Kidney (tissue), 14 donors: Measurements from ENCODE around the gene PFKP. TPM values are rescaled to one million over a fixed set of nuclear protein-coding genes. Genes with fewer than 3 reads are reported as not detected.

Source experiments
- DNase-seq, 5 donors: peaks; one replicate each; pipeline ENCODE4 v3.0.0-alpha.2; 2013 to 2020
- FAIRE-seq: peaks from 2 replicates; lab custom pipeline; 2012; peaks lifted over from hg19 to GRCh38; lab: Jason Lieb, UNC
- H3K27ac ChIP-seq, 2 donors: one replicate each; pipeline ENCODE4 v1.7.0; 2013; ENCODE audit warnings: low read depth in 2 of 2, low read length in 2 of 2, inconsistent platforms in 1 of 2
- H3K27me3 ChIP-seq: one replicate; pipeline ENCODE4 v1.7.1; 2013; ENCODE audit warnings: low read length, inconsistent platforms; ENCODE audit not compliant: control insufficient read depth, insufficient read depth
- H3K36me3 ChIP-seq, 3 donors: one replicate each; pipeline versions ENCODE4 v1.7.0 to v1.7.1; 2013; ENCODE audit warnings: low read length in 3 of 3, control low read depth in 1 of 3, inconsistent platforms in 1 of 3; ENCODE audit not compliant: insufficient read depth in 3 of 3, control insufficient read depth in 2 of 3
- H3K4me1 ChIP-seq, 3 donors: one replicate each; pipeline versions ENCODE4 v1.7.0 to v1.7.1; 2013; ENCODE audit warnings: low read length in 3 of 3, inconsistent platforms in 1 of 3, low read depth in 1 of 3; ENCODE audit not compliant: control insufficient read depth in 2 of 3, insufficient read depth in 2 of 3
- H3K4me3 ChIP-seq, 3 donors: one replicate each; pipeline versions ENCODE4 v1.7.0 to v1.8.1; 2013; ENCODE audit warnings: low read length in 3 of 3, control low read depth in 1 of 3, inconsistent platforms in 1 of 3
- H3K9ac ChIP-seq, 3 donors: one replicate each; pipeline versions ENCODE4 v1.7.0 to v1.7.1; 2013; ENCODE audit warnings: low read length in 3 of 3, control low read depth in 1 of 3, inconsistent platforms in 1 of 3
- H3K9me3 ChIP-seq, 3 donors: one replicate each; pipeline versions ENCODE4 v1.7.0 to v1.7.1; 2013; ENCODE audit warnings: low read length in 3 of 3, control low read depth in 1 of 3, inconsistent platforms in 1 of 3; ENCODE audit not compliant: control insufficient read depth in 2 of 3, insufficient read depth in 1 of 3
- CTCF ChIP-seq: IDR thresholded peaks from 3 replicates; pipeline ENCODE4 v1.5.1; 2012; ENCODE audit warnings: mild to moderate bottlenecking, moderate library complexity, borderline replicate concordance; ENCODE audit not compliant: insufficient read depth; ENCODE audit errors: extremely low read depth
- intact Hi-C: fragments of 100-400 bp; cut with DNase I; formaldehyde crosslinking; loops from one replicate; pipeline ENCODE4 v1.11.1; 2022
- polyA plus RNA-seq: library from polyadenylated mRNA; stranded (reverse); fragments of 350-450 nt; fragmentation: Illumina TruSeq; extraction: RNeasy Lipid Tissue Mini Kit (QIAGEN cat#74804); gene quantifications from one replicate; pipeline ENCODE4 v1.2.3, GENCODE V29; 2014; ENCODE audit warnings: low read depth, low replicate concordance; ENCODE audit not compliant: insufficient read depth
- total RNA-seq: library from RNA; stranded (reverse); fragmentation: NEBNext Ultra II Directional; extraction: Animal tissue kit (Norgen Biotek cat#: 25700); gene quantifications from one replicate; pipeline ENCODE4 v1.2.1, GENCODE V29; 2021
- donor health status: control.
- donor health status: control.
- donor health status: control.
- donor health status: control.
- donor health status: control.
- donor health status: DM: yes; HTN: yes; CAD: no.
- donor health status: Normal renal cell carcinoma (clear cell type).

Gene PFKP
- total and polyA plus RNA-seq, 2 donors from 2014 or later, result 51.2 to 139 TPM

GRCh38 chr10:3068201-3068967, 1.0 kb downstream of the PFKP start:
- intact Hi-C loops, result no loop called here
- H3K27me3 ChIP-seq, result no peaks in the 10 kb centered on the region
- DNase-seq (peak; percentile 66 to 86 (median 78)), FAIRE-seq (no peak)
- peak overlapping the region in 2 of 3 donors; percentile 41 to 81 for H3K9ac ChIP-seq
- no peaks in the 10 kb centered on the region for H3K9me3 ChIP-seq
- H3K36me3 ChIP-seq, result peaks cover 0 to 3% (median 0%) of the 10 kb centered on the region in 3 donors
- peak overlapping the region; percentile 34 to 76 (median 73) for H3K4me3 ChIP-seq
- H3K4me1 ChIP-seq, result peaks cover 0 to 6% (median 2%) of the 10 kb centered on the region in 3 donors
- peak overlapping the region; percentile 72 to 82 for H3K27ac ChIP-seq
- TF ChIP-seq CTCF, result no peak

DNA sequence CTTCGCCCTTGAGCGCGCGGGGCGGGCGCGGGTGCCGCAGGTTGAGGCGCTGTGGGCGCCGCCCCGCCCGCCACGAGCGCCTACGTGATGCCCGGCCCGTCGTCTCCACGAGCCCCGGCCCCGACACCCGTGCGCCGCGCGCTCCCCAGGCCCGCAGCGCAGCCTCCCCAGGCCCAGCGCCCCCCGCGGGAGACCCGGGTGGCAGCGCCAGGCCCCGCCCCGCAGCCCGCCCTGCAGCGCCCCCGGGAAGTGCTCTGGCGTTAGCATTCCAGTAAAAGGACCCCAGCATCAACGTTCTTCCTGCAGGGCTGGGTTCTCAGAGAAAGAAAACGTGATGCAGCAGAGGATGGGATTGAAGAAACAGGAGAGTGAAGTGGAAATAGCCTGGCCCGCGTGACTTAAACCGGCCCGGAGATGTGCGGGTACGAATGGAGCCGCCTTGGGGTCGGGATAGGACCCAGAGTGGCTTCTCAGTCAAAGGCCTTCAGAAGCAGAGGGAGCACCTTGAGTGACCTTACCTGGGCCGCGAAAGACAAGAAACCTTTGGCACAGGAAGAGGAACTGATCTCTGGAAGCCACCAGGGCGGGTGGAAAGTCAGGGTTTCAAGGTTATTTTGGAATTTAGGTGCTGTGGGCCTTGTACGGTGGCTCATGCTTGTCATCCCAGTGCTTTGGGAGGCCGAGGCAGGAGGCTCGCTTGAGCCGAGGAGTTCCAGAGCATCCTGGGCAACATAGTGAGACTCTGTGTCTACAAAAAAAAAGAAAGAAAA, 1.8 kb downstream of the PFKP start:
- H3K9me3 ChIP-seq, result no peaks in the 10 kb centered on the region
- H3K9ac ChIP-seq, result peak overlapping the region in 2 of 3 donors; percentile 41 to 81
- H3K36me3 ChIP-seq, result peaks cover 0 to 3% (median 0%) of the 10 kb centered on the region in 3 donors
- FAIRE-seq (no peak), DNase-seq (peak in 4 of 5 donors; percentile 61 to 78 (median 70))
- peaks cover 0 to 6% (median 2%) of the 10 kb centered on the region in 3 donors for H3K4me1 ChIP-seq
- intact Hi-C loops, result no loop called here
- peak; percentile 9 for TF ChIP-seq CTCF
- H3K27ac ChIP-seq, result peak overlapping the region; percentile 72 to 82
- H3K4me3 ChIP-seq, result peak overlapping the region; percentile 41 to 76 (median 73)
- no peaks in the 10 kb centered on the region for H3K27me3 ChIP-seq

GRCh38 chr10:3069876-3070275, 2.5 kb downstream of the PFKP start:
- H3K9me3 ChIP-seq, result no peaks in the 10 kb centered on the region
- FAIRE-seq, result no peak
- peaks cover 0 to 6% (median 2%) of the 10 kb centered on the region in 3 donors for H3K4me1 ChIP-seq
- no peak overlapping the region for H3K27ac ChIP-seq
- peak overlapping the region in 1 of 3 donors; percentile 70 for H3K9ac ChIP-seq
- no peak for DNase-seq
- intact Hi-C loops, result no loop called here
- no peaks in the 10 kb centered on the region for H3K27me3 ChIP-seq
- TF ChIP-seq CTCF, result no peak
- peaks cover 0 to 3% (median 0%) of the 10 kb centered on the region in 3 donors for H3K36me3 ChIP-seq
- H3K4me3 ChIP-seq, result peak overlapping the region in 1 of 3 donors; percentile 76
